22Rv1 (cell line): Measurements from ENCODE around the gene MTMR2.
"Not testable (repeated sequence)": the region's sequence is repeated elsewhere in the genome, so short reads cannot be mapped to it uniquely, and the experiment has no call there.

ENCODE experiments used
- H3K27ac ChIP-seq: fragments of 450-650 bp; 2 replicates; pipeline ENCODE4 v1.5.1; 2017
- ZFX ChIP-seq: fragments of 450-650 bp; IDR thresholded peaks from 2 replicates; pipeline ENCODE4 v1.6.1; 2017; ENCODE audit warnings: antibody characterized with exemption, borderline replicate concordance
- TF ChIP-seq, protein P1 (sequence below): fragments of 450-650 bp; IDR thresholded peaks from 2 replicates; pipeline ENCODE4 v1.5.1; 2017; ENCODE audit warnings: mild to moderate bottlenecking

The MTMR2 gene

GRCh38 chr11:95886462-95886861 lies 37.4 kb downstream of the MTMR2 start:
- no peak for TF ChIP-seq ZFX
- TF ChIP-seq, protein P1, sequence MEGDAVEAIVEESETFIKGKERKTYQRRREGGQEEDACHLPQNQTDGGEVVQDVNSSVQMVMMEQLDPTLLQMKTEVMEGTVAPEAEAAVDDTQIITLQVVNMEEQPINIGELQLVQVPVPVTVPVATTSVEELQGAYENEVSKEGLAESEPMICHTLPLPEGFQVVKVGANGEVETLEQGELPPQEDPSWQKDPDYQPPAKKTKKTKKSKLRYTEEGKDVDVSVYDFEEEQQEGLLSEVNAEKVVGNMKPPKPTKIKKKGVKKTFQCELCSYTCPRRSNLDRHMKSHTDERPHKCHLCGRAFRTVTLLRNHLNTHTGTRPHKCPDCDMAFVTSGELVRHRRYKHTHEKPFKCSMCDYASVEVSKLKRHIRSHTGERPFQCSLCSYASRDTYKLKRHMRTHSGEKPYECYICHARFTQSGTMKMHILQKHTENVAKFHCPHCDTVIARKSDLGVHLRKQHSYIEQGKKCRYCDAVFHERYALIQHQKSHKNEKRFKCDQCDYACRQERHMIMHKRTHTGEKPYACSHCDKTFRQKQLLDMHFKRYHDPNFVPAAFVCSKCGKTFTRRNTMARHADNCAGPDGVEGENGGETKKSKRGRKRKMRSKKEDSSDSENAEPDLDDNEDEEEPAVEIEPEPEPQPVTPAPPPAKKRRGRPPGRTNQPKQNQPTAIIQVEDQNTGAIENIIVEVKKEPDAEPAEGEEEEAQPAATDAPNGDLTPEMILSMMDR: no peak
- no peak overlapping the region for H3K27ac ChIP-seq

DNA sequence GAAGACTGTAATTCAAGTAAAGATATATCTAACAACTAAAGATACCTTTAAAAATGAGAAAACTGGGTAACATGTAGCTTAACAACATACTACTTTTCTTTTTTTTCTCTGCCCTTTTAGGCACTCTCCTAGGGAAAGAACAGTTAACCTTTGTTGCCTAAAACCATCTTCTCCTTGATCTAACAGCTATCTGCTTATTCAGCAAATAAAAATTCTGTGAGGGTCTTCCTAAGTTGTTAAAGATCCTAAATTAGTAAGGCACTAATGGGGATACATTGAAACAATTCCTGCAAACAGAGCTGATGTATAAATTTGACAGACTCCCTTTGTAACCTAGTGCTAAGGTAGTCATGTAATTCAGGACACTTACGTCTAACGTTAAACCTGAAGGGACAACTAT lies 39.1 kb downstream of the MTMR2 start:
- no peak overlapping the region for H3K27ac ChIP-seq
- TF ChIP-seq, protein P1: no peak
- TF ChIP-seq ZFX: no peak

- H3K27ac ChIP-seq: no peak overlapping the region
- TF ChIP-seq ZFX: no peak
- TF ChIP-seq, protein P1: no peak
These were observed 39.5 kb downstream of the MTMR2 start for GRCh38 chr11:95884376-95884775.

DNA sequence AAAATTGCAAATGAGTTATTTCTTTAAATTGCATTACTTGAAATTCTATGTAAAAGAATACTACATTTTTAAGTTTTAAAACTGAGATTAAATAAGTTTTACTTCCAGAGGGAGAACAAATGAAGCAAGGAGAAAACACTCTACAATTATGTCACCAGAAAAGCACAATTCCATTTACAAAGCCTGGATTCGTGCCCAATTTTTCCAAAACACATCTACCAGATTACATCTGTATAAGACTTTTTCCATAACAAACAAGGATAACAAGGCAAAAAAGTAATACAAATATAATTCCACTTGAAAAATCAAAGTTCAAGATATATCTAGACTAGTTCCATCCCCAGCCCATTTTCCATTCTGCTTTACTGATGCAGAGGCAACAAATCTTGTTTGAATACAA lies 40.5 kb downstream of the MTMR2 start:
- no peak for TF ChIP-seq ZFX
- TF ChIP-seq, protein P1: no peak
- no peak overlapping the region for H3K27ac ChIP-seq

- H3K27ac ChIP-seq: no peak overlapping the region
- TF ChIP-seq ZFX: no peak
- TF ChIP-seq, protein P1: no peak
These were observed 46.6 kb downstream of the MTMR2 start for GRCh38 chr11:95877291-95877690.

DNA sequence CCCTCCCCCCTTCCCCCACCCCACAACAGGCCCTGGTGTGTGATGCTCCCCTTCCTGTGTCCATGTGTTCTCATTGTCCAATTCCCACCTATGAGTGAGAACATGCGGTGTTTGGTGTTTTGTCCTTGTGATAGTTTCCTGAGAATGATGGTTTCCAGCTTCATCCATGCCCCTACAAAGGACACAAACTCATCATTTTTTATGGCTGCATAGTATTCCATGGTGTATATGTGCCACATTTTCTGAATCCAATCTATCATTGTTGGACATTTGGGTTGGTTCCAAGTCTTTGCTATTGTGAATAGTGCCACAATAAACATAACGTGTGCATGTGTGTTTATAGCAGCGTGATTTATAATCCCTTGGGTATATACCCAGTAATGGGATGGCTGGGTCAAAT lies 53.0 kb downstream of the MTMR2 start:
- not testable (repeated sequence) for H3K27ac ChIP-seq

DNA sequence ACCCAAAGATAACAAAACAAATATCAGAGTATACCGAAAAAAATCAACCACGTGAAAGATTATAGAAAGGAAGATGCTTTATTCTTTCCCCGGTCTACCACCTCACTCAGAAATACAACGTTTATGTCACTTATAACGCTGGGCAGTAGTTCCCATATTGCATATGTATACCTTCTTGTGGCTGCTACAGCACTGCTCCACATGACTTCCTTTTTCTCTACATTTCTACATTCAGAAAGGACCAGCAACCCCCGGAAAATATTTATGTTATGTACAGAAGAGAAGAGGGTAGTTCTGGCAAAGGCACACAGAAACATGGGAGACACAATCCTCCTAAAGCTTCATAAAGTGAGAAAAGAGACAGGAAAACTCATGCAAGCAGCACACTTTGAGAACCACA lies 56.8 kb downstream of the MTMR2 start:
- TF ChIP-seq, protein P1: no peak
- no peak for TF ChIP-seq ZFX
- no peak overlapping the region for H3K27ac ChIP-seq

DNA sequence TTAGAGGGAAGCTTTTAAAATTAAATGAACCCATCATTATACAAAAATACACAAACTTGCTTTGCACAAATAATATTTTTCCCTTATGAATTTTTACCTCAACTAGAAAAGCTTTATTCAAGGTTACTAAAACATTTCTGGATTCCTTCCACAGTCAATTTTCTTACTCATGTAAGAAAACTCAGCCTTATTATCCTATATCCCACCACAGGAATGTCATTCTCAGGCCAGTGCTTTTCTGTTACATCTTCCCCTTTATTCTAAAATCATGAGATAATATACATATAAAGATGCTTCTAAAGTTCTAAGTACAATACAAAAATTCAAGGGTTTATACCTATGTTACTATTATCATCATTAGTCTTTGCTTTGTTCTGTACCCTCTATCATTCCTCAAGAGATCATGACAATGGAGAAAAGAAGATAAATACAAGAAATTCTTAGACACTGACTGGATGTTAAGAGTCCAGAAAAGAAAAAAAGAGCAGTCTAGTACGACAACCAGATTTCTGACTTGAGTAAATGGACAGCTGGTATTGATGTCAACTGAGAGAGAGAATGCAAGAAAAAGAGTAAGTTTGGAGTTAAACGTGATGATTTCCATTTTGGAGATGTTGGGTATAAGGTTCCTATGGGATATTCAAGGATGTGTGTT lies 60.3 kb downstream of the MTMR2 start:
- H3K27ac ChIP-seq: no peak overlapping the region
- TF ChIP-seq, protein P1: no peak
- no peak for TF ChIP-seq ZFX

GRCh38 chr11:95860024-95860423 lies 63.9 kb downstream of the MTMR2 start:
- H3K27ac ChIP-seq: not testable (repeated sequence)

DNA sequence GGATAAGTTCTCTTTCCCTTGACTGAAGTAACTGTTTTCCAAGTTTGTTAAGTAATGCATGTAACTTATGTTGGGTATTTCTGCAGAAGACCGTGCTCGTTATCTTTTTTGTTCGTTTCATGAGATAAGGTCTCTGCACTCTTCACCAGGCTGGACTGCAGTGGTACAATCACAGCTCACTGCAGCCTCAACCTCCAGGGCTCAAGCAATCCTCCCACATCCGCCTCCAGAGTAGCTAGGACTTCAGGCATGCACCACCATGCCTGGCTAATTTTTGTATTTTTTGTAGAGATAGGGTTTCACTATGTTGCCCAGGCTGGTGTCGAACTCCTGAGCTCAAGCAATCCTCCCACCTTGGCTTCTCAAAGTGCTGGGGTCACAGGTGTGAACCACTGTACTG lies 69.5 kb downstream of the MTMR2 start:
- not testable (repeated sequence) for H3K27ac ChIP-seq
